Esophagus squamous epithelium (tissue), 5 donors: ENCODE results near the gene AGBL1. TPM values are rescaled to one million over a fixed set of nuclear protein-coding genes. Genes with fewer than 3 reads are reported as not detected.

Experiments
- DNase-seq: peaks from one replicate; lab custom pipeline; 2025; lab: John Stamatoyannopoulos, UW
- H3K27ac ChIP-seq, 4 donors: fragments of 200-600 bp; sonication (generic); one replicate each; pipeline ENCODE4 v1.5.1; 2016 to 2019; ENCODE audit warnings: mild to moderate bottlenecking in 1 of 4
- H3K27me3 ChIP-seq, 4 donors: fragments of 200-600 bp; sonication (generic); 1 replicate in 3 of 4; 2 replicates in 1 of 4; pipeline versions ENCODE4 v1.5.1 to v1.6.0; 2017 to 2021; ENCODE audit warnings: antibody characterized with exemption in 1 of 4
- H3K36me3 ChIP-seq, 3 donors: fragments of 200-600 bp; sonication (generic); one replicate each; pipeline ENCODE4 v1.5.1; 2016 to 2019
- H3K4me1 ChIP-seq, 3 donors: fragments of 200-600 bp; sonication (generic); one replicate each; pipeline ENCODE4 v1.5.1; 2017 to 2019
- H3K4me3 ChIP-seq, 4 donors: fragments of 200-600 bp; sonication (generic); 1 replicate in 3 of 4; 2 replicates in 1 of 4; pipeline ENCODE4 v1.5.1; 2016 to 2019; ENCODE audit warnings: mild to moderate bottlenecking in 2 of 4, moderate library complexity in 1 of 4
- H3K9me3 ChIP-seq, 3 donors: fragments of 200-600 bp; sonication (generic); one replicate each; pipeline ENCODE4 v1.5.1; 2016 to 2019
- CTCF ChIP-seq, 6 experiments: fragments of 450-650 bp in 4 of 6; fragments of 200-600 bp in 2 of 6; sonication (generic) in 2 of 6; IDR thresholded peaks; one replicate each; pipeline ENCODE4 v1.5.1; 2016 to 2019; ENCODE audit warnings: antibody characterized with exemption in 6 of 6, mild to moderate bottlenecking in 4 of 6, moderate library complexity in 4 of 6
- POLR2A ChIP-seq, 4 donors: fragments of 450-650 bp; IDR thresholded peaks; one replicate each; pipeline ENCODE4 v1.6.1; 2017; ENCODE audit warnings: antibody characterized with exemption in 4 of 4, mild to moderate bottlenecking in 4 of 4, moderate library complexity in 3 of 4
- WGBS, 2 donors: methylation state at CpG; one replicate each; pipeline ENCODE4 v1.1.5; 2018; 5-methylcytosine and 5-hydroxymethylcytosine counted together
- intact Hi-C: fragments of 100-400 bp; cut with DNase I; formaldehyde crosslinking; loops from one replicate; pipeline ENCODE4 v1.15.0; 2022
- total RNA-seq, 4 donors: library from RNA; depleted of rRNA; stranded (reverse); fragments of >200 nt; gene quantifications; one replicate each; pipeline ENCODE4 v1.1.0, GENCODE V29; 2016
- donor health status: DM: yes; HTN: yes; CAD: no.

The AGBL1 gene
- total RNA-seq, 4 donors from 2014 or later = 0.11 to 0.21 (median 0.19) TPM; not detected in 1

- intact Hi-C loops = loop anchor here (10.0 kb wide), 1 partner anchor 64 kb away; no protein-coding TSS in a partner anchor
- Histone ChIP-seq H3K27ac (no peak overlapping the region), H3K36me3 (no peaks in the 10 kb centered on the region), H3K27me3 (peaks cover 0 to 20% (median 0%) of the 10 kb centered on the region in 4 donors), H3K4me3 (no peak overlapping the region), H3K9me3 (no peaks in the 10 kb centered on the region), H3K4me1 (no peaks in the 10 kb centered on the region)
- TF ChIP-seq POLR2A (IDR thresholded peaks at IDR 0.05) (no peak), CTCF (IDR thresholded peaks at IDR 0.05) (no peak)
- 43% methylated on average over 1 of the region's 1 CpG; no CpG with 5 or more reads in 1 of the 2 donors for WGBS, 2 donors
- no peak for DNase-seq
Observed at GRCh38 chr15:86080302-86080701, 631 bp downstream of the AGBL1 start.

- intact Hi-C loops = loop anchor here (10.0 kb wide), 1 partner anchor 62 kb away; no protein-coding TSS in a partner anchor
- H3K4me3 ChIP-seq = no peak overlapping the region
- peaks cover 0 to 10% (median 0%) of the 10 kb centered on the region in 4 donors for H3K27me3 ChIP-seq
- 29 to 39% methylated on average over 12 to 13 of the region's 13 CpGs for WGBS, 2 donors
- H3K9me3 ChIP-seq = no peaks in the 10 kb centered on the region
- H3K36me3 ChIP-seq = no peaks in the 10 kb centered on the region
- H3K27ac ChIP-seq = no peak overlapping the region
- no peaks in the 10 kb centered on the region for H3K4me1 ChIP-seq
- DNase-seq = no peak
- no peak for TF ChIP-seq POLR2A (IDR thresholded peaks at IDR 0.05)
- no peak for TF ChIP-seq CTCF (IDR thresholded peaks at IDR 0.05)
Observed at GRCh38 chr15:86082619-86083380, 3.1 kb downstream of the AGBL1 start.

DNA sequence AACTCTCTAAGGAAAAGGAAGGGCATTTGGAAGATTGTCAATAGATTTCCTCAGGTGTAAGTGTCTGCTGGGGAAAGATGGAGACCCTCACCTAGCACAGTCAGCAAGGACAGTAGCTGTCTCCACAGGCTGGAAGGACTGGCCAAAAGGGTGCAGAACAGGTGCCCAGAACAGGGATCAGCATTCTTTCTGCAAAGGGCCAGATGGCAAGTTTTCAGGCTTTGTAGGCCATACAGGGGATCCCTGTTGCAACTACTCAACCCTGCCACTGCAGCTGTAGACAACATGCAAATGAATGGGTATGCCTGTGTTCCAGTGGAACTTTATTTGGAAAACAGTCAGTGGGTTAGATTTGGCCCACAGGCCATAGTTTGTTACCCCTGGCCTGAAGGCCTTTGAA, 8.1 kb downstream of the AGBL1 start:
- Histone ChIP-seq H3K4me3 (no peak overlapping the region), H3K27ac (no peak overlapping the region), H3K4me1 (no peaks in the 10 kb centered on the region), H3K27me3 (no peaks in the 10 kb centered on the region), H3K36me3 (no peaks in the 10 kb centered on the region), H3K9me3 (no peaks in the 10 kb centered on the region)
- no peak for DNase-seq
- no peak for TF ChIP-seq CTCF (IDR thresholded peaks at IDR 0.05)
- intact Hi-C loops = loop anchor here (10.0 kb wide), 1 partner anchor 57 kb away; no protein-coding TSS in a partner anchor

DNA sequence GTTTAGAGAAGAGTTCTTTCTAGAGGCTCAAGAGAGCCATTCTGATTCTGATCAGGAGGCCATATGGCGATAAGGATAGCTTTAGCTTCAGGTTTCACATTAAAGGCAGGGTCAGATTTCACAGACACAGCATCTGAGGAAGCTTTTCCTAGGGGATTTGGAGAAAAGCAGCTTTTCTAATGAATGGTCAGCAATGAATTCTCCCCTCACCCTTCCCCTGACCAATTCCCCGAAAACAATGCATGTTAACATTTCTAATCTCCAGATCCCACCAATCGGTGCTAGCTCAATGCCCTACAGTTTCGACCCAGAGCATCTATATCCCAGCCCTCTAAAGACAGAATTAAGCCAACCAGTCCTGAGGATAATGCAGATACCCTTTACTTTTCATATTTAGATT, 9.8 kb downstream of the AGBL1 start:
- DNase-seq = no peak
- no peaks in the 10 kb centered on the region for H3K4me1 ChIP-seq
- H3K27me3 ChIP-seq = no peaks in the 10 kb centered on the region
- no peak overlapping the region for H3K4me3 ChIP-seq
- intact Hi-C loops = loop anchor here (10.0 kb wide), 1 partner anchor 55 kb away; no protein-coding TSS in a partner anchor
- H3K36me3 ChIP-seq = no peaks in the 10 kb centered on the region
- 43 to 60% methylated on average over 4 of the region's 4 CpGs for WGBS, 2 donors
- no peak overlapping the region for H3K27ac ChIP-seq
- H3K9me3 ChIP-seq = no peaks in the 10 kb centered on the region
- TF ChIP-seq POLR2A (IDR thresholded peaks at IDR 0.05) (no peak), CTCF (IDR thresholded peaks at IDR 0.05) (no peak)

DNA sequence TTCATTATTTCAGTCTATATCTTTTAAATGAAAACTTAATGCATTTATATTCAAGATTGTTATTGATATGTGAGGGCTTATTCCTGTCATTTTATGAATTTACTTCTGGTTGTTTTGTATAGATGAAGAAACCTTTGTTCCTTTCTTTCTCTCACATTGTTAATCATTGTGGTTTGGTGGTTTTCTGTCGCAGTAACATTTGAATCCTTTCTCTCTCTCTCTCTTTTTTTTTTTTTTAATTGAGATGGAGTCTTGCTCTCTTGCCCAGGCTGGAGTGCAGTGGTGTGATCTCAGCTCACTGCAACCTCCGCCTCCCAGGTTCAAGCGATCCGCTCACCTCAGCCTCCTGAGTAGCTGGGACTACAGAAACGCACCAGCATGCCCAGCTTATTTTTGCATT, 22.1 kb downstream of the AGBL1 start:
- WGBS, 2 donors = 83 to 84% methylated on average over 4 to 5 of the region's 5 CpGs
- Histone ChIP-seq H3K4me3 (no peak overlapping the region), H3K27me3 (no peaks in the 10 kb centered on the region), H3K27ac (no peak overlapping the region), H3K4me1 (no peaks in the 10 kb centered on the region), H3K9me3 (no peaks in the 10 kb centered on the region), H3K36me3 (no peaks in the 10 kb centered on the region)
- no peak for DNase-seq
- TF ChIP-seq CTCF (IDR thresholded peaks at IDR 0.05) (no peak), POLR2A (IDR thresholded peaks at IDR 0.05) (no peak)
- intact Hi-C loops = no loop called here
